NCI-H526 treated with DMSO at 0.1 percent for 48 hours (cell line): ENCODE results near the gene ANKS1B.
"Not testable (repeated sequence)": the region's sequence is repeated elsewhere in the genome, so short reads cannot be mapped to it uniquely, and the experiment has no call there.

Experiments used
- DNase-seq: peaks from one replicate; lab custom pipeline; 2025; lab: John Stamatoyannopoulos, UW

Gene ANKS1B

GRCh38 chr12:99704458-99704857 lies 280.3 kb downstream of the ANKS1B start:
- DNase-seq = no peak

GRCh38 chr12:99704036-99704435 lies 280.7 kb downstream of the ANKS1B start:
- DNase-seq = no peak

DNA sequence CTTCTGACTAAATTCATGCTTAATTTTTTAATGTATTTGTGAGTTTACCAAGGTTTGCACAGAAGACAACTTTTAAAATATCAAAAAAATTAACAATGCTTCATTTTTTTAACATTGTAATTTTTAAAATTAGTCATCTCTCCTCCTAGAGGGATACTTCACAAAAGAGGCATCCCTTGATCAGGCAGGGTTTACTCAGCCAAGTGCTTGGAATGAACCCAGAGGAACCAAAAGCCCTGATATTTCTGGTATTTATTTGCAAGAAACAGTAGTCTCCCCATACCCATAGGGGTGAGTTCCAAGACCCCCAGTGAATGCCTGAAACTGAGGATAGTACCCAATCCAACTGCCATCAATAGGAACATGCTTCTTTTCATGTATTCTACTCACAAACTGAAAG lies 284.7 kb downstream of the ANKS1B start:
- no peak for DNase-seq

- no peak for DNase-seq
Measured at GRCh38 chr12:99695050-99695449, 289.7 kb downstream of the ANKS1B start.

DNA sequence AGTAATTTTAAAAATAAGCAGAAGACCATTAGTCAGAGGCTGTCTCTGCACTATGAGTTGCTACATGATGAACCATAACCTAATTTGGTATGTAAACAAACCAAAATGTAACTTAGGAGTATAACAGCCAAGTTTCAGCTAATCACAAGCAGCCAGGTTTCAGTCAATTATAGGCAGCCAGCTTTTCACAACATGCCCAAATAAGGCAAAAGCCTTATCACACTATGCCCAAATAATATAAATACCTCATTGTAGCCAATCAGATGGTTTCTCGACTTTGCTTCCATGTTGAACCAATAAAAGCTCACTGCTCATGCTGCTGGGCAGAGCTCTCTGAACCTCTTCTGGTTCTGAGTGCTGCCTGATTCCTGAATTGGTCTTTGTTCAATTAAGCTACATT lies 298.6 kb downstream of the ANKS1B start:
- DNase-seq = no peak

GRCh38 chr12:99680276-99680675 lies 304.5 kb downstream of the ANKS1B start:
- DNase-seq = no peak

DNA sequence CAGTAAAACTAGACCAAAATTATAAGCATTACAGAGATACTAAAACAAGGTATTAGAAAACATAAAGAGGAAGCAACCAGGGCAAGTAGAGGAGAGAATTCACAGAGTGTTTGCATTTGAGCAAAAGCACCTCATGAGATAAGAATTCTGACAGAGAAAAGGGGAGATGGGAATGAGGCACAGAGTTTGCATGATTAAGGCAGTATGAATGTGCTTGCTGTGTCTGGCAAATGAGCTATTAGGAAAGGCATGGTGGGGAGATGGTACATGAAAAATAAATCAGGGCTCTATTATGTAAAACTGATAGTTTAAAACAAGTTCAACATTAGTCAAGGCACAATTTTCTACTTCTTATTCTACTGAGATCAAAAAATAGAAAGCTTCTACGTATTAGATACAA lies 314.1 kb downstream of the ANKS1B start:
- DNase-seq = no peak

DNA sequence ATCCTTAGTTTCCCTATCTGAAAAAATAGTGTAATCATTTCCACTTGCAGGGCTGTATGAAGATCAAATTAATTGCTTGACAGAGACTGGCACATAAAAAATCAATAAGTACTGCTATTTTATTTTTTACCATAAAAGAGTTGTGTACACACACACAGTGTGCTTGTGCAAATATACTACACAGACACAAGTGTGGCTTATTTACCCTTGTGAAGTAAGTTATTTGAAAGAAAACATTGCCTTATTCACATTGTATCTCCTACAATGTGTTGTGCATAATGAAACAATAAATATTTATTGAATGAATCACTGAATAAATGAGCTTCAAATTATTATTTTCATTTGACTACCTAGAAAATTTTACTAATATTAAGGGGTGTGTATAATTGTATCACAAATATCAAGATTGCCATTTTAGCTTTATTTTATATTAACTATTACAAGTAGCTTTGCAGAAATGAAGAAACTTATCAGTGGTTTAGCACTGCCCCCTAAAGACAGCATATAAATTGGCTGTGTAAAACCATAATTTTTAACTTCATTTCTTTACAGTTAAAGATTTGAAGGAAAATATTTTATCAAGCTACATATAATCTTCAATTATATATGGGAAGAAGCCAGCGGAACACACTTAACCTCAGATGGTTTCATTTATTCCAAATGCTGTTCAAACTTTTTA lies 325.9 kb downstream of the ANKS1B start:
- DNase-seq = peak; percentile 7

- no peak for DNase-seq
Measured at GRCh38 chr12:99649551-99649950, 335.2 kb downstream of the ANKS1B start.

GRCh38 chr12:99648183-99648582 lies 336.6 kb downstream of the ANKS1B start:
- no peak for DNase-seq

- DNase-seq = no peak
Measured at GRCh38 chr12:99647453-99647852, 337.3 kb downstream of the ANKS1B start, which contains the start of gene GARIN6. GARIN6 (plus strand) TSS chr12:99647753; CDS start chr12:99648175, 422 bp downstream.

- no peak for DNase-seq
Measured at GRCh38 chr12:99644629-99645028, 340.1 kb downstream of the ANKS1B start.

- no peak for DNase-seq
Measured at GRCh38 chr12:99627459-99627858, 357.3 kb downstream of the ANKS1B start.

- DNase-seq = not testable (repeated sequence)
Measured at GRCh38 chr12:99624591-99624990, 360.1 kb downstream of the ANKS1B start.

- DNase-seq = no peak
Measured at GRCh38 chr12:99620159-99620479, 364.6 kb downstream of the ANKS1B start.

DNA sequence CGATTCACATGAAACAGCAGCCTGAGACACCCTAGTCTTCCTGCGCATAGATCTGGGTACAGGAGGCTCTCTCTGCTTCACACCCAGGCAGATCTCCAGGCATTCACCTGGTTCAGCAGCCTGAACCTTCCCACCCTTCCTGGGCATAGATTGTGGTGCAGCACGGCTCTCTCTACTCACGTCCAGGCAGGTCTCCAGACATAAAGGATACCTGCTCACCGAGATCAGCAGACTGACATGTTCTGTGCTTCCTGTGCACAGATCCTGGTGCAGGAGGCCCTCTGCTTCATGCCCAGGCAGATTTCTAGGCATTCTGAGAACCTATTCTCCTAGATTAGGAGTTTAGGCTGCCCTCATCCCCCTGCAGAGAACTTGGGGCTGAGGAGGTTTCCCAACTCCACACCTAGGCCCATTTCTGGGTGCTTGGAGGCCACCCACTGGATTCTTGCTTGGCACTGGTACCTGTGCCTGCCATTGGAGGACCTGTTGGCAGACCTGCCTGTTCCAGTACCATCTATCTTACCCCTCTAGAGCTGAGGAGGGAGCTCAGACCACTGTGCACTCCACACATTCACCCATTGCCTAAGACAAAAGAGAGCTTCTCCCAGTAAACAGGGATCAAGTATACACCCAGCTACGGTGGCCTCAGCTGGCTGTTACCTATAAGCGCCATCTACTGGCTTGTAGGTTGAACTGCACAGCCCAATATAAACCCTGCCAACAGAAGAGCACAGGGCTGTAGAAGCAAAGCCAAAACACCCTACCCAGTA lies 365.2 kb downstream of the ANKS1B start:
- no peak for DNase-seq

- no peak for DNase-seq
Measured at GRCh38 chr12:99618657-99619056, 366.1 kb downstream of the ANKS1B start.

GRCh38 chr12:99611599-99611998 lies 373.1 kb downstream of the ANKS1B start:
- DNase-seq = no peak

DNA sequence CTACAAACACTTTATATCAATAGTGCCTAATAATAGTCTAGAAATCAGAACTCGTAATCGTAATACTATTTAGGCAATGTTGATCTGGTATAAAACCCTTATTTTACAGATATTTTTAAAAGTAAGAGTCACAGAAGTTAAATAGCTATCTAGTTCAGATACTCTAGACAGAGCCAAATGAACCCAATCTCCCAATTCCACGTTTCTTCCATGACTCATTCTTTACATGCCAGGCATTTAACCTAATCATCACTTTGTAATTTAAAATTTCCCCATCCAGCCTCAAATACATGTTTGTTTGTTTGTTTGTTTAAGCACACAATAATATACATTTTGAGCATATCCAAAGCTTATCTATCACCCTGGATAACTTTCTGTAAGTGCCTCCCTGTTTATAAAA lies 373.6 kb downstream of the ANKS1B start:
- no peak for DNase-seq

DNA sequence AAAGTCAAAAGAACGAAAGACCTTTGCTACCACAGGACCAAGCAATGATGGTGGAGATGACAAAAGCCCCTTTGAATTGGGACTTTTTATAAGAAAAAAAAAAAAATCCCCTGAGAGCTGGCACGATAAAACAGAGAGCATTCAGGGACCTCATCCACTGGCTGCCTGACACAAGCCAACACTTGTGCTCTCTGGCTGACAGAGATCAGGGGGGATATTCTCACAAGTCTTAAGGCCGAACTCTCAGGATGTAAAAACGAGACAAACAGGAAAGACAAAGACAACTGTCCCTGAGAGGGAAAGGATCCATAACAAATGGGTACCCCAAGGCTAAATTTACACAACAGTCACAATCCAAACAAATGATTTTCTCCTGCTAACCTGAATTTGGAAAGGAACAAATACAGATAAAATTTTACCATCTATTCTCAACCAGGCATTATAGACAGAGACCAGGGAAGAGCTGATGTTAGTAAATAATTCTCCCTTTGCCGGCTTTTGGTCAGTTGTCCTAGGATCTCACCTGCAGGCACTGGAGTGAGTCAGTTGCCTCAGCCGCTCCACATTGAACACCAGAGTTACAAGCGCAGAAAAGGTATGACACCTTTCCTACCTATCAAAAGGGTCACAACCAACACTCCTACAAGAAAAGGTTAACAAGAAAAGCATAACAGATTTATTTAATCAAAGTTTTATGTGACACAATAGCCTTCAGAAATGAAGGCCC lies 375.1 kb downstream of the ANKS1B start:
- no peak for DNase-seq

- peak; percentile 29 for DNase-seq
Measured at GRCh38 chr12:99600388-99600787, 384.3 kb downstream of the ANKS1B start.

DNA sequence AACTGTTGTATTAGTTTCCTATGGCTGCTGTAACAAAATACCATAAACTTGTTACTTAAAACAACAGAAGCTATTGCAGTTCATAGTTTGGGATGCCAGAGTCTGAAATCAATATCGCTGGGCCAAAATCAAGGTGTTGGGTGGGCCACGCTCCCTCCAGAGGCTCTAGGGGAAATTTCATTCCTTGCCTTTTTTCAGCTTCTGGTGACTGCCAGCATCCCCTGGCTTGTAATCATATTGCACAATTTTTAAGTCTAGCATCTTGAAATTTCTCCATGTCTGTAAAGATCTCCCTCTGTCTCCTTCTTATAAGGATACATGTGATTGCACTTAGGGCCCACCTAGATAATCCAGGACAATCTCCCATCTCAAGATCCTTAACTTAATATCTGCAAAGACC lies 386.0 kb downstream of the ANKS1B start:
- DNase-seq = no peak

DNA sequence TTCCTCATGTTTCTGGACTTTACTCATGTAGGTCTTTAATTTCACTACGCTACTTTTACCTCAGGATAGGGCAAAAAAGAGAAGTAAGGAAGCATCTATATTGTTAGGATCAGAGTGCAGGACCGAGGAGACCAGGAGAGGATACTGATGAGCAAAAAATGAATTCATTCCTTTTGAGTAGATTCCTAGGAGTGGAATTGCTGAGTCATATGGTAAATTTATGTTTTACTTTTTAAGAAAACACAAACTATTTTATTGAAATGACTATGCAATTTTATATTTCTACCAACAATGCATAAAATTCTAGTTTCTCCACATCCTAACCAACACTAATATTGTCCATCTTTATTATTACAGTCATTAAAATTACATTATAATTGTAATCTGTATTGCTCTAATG lies 388.0 kb downstream of the ANKS1B start:
- DNase-seq = no peak
